Measurements from ENCODE around the gene ADRB2.
"Not testable (repeated sequence)": the region's sequence is repeated elsewhere in the genome, so short reads cannot be mapped to it uniquely, and the experiment has no call there.

The ADRB2 gene

GRCh38 chr5:148873120-148873519, 46.7 kb downstream of the ADRB2 start:
- FAIRE-seq, result no peak
- no peak for TF ChIP-seq CTCF (IDR thresholded peaks at IDR 0.05; ENCODE audit: insufficient read depth, missing control alignments)
- DNase-seq (ENCODE audit: insufficient read length, low spot score), result no peak

GRCh38 chr5:148873690-148874485, 47.5 kb downstream of the ADRB2 start:
- FAIRE-seq (no peak), DNase-seq (ENCODE audit: insufficient read length, low spot score) (no peak)
- TF ChIP-seq CTCF (IDR thresholded peaks at IDR 0.05; ENCODE audit: insufficient read depth, missing control alignments), result no peak

GRCh38 chr5:148875205-148875875, 48.9 kb downstream of the ADRB2 start:
- FAIRE-seq (no peak), DNase-seq (ENCODE audit: insufficient read length, low spot score) (no peak)
- TF ChIP-seq CTCF (IDR thresholded peaks at IDR 0.05; ENCODE audit: insufficient read depth, missing control alignments), result no peak

GRCh38 chr5:148877436-148877835, 51.0 kb downstream of the ADRB2 start:
- DNase-seq (ENCODE audit: insufficient read length, low spot score); FAIRE-seq: not testable (repeated sequence)

All from D721Med (cell line).